ENCODE results near the gene OR2A7.
"Not testable (repeated sequence)": the region's sequence is repeated elsewhere in the genome, so short reads cannot be mapped to it uniquely, and the experiment has no call there.

- TF ChIP-seq ZBTB33 (CRISPR knock-in tag; IDR thresholded peaks at IDR 0.05); HNRNPK (IDR thresholded peaks at IDR 0.05; ENCODE audit: low read depth, low read length, poor library complexity, severe bottlenecking); GABPB1 (CRISPR knock-in tag; IDR thresholded peaks at IDR 0.05); MAZ (CRISPR knock-in tag; conservative IDR thresholded peaks at IDR 0.05 in 1 of 2, IDR thresholded peaks at IDR 0.05 in 1 of 2); CTCF (IDR thresholded peaks at IDR 0.05 in 2 of 3, conservative IDR thresholded peaks at IDR 0.05 in 1 of 3; ENCODE audit: insufficient read depth in 2 of 3, low read depth in 1 of 3, low read length in 3 of 3); E2F4 (CRISPR knock-in tag; IDR thresholded peaks at IDR 0.05; ENCODE audit: low read depth); POLR2AphosphoS5 (IDR thresholded peaks at IDR 0.05; ENCODE audit: control insufficient read depth, insufficient read depth, low read depth, low read length); ELK3 (CRISPR knock-in tag; IDR thresholded peaks at IDR 0.05); YY1 (IDR thresholded peaks at IDR 0.05; ENCODE audit: borderline replicate concordance in 1 of 3, control insufficient read depth in 1 of 3, extremely low read depth in 1 of 3, insufficient read depth in 3 of 3, insufficient read length in 1 of 3, insufficient replicate concordance in 2 of 3, low read depth in 1 of 3, low read length in 2 of 3); POLR2A (conservative IDR thresholded peaks at IDR 0.05); HBP1 (CRISPR knock-in tag; IDR thresholded peaks at IDR 0.05); TSC22D4 (tag; IDR thresholded peaks at IDR 0.05); ERF (CRISPR knock-in tag; IDR thresholded peaks at IDR 0.05): not testable (repeated sequence)
Observed at GRCh38 chr7:144223675-144224074, 40.9 kb downstream of the OR2A7 start.
